Activated CD8-positive, alpha-beta T cell treated with anti-CD3 and anti-CD28 coated beads for 36 hours (primary cell): ENCODE data around the gene PIAS1. TPM values are rescaled to one million over a fixed set of nuclear protein-coding genes. Genes with fewer than 3 reads are reported as not detected.

Experiments used
- ATAC-seq: fragments of 200-7000 bp; cut with Tn5 transposase; one replicate; pipeline ENCODE4 v1.10.0; 2021; ENCODE audit warnings: mild to moderate bottlenecking, moderate library complexity
- CTCF ChIA-PET: fragments of 350-600 bp; sonication (Branson Sonifier 250); formaldehyde crosslinking; loops from one replicate; lab custom pipeline; 2021; ENCODE audit warnings: antibody characterized with exemption; lab: Charles Lee
- POLR2A ChIA-PET: fragments of 350-600 bp; sonication (Branson Sonifier 250); formaldehyde crosslinking; loops from one replicate; lab custom pipeline; 2021; ENCODE audit warnings: antibody characterized with exemption; lab: Charles Lee
- DNase-seq: peaks from one replicate; pipeline ENCODE4 v3.0.0-alpha.2; 2020
- H3K27ac Mint-ChIP-seq: one replicate; pipeline ENCODE4 v1.8.0; 2021; ENCODE audit warnings: mild to moderate bottlenecking, mixed read lengths
- H3K27me3 Mint-ChIP-seq: one replicate; pipeline ENCODE4 v1.8.0; 2021; ENCODE audit warnings: mixed read lengths
- H3K36me3 Mint-ChIP-seq: one replicate; pipeline ENCODE4 v1.8.0; 2021; ENCODE audit warnings: low read depth, mixed read lengths
- H3K4me1 Mint-ChIP-seq: one replicate; pipeline ENCODE4 v1.8.0; 2021; ENCODE audit warnings: low read depth, mixed read lengths
- H3K4me3 Mint-ChIP-seq: one replicate; pipeline ENCODE4 v1.8.0; 2021; ENCODE audit warnings: mild to moderate bottlenecking, moderate library complexity, mixed read lengths
- H3K9me3 Mint-ChIP-seq: one replicate; pipeline ENCODE4 v1.8.0; 2021; ENCODE audit warnings: mixed read lengths
- CTCF ChIP-seq: fragments of 200-600 bp; IDR thresholded peaks from one replicate; pipeline ENCODE4 v1.8.0; 2022; ENCODE audit warnings: antibody characterized with exemption, mild to moderate bottlenecking
- intact Hi-C: fragments of 100-400 bp; cut with micrococcal nuclease; formaldehyde crosslinking; loops from one replicate; pipeline ENCODE4 v1.10.0; 2022
- total RNA-seq, 2 experiments: library from RNA; stranded (reverse); gene quantifications; one replicate each; pipeline ENCODE4 v1.2.3, GENCODE V29; 2021

Gene PIAS1
- total RNA-seq, 2 experiments from 2014 or later: 26.0 to 29.8 TPM

GRCh38 chr15:68052431-68052830 lies 1.7 kb upstream of the PIAS1 start:
- POLR2A ChIA-PET: no interaction called here
- DNase-seq: no peak
- H3K27ac Mint-ChIP-seq: no peak overlapping the region

DNA sequence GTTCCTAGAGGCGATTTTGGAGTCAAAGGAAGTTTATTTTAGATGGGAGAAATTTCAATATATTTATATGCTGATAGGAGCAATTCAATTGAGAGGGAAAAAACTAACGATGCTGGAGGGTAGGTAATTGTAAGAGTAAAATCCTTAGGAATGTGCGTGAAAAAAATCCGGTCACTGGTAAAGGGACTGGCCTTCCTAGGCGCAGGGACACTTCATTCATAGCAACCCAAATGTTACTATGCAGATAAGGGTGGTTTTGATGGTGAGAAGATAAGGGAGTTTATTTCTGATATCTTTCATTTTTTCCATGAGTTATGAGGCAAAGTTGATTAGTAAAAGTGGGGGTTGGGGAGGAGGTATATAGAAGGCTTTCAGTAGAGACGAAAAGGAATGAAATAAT lies 1.1 kb upstream of the PIAS1 start:
- DNase-seq: no peak
- H3K27ac Mint-ChIP-seq: no peak overlapping the region
- no peak for TF ChIP-seq CTCF
- ChIA-PET POLR2A (interaction anchor here (0.8 kb wide), 1 partner anchor 11 kb away, joined by 3 read pairs; no protein-coding TSS in a partner anchor), CTCF (interaction anchor here (0.9 kb wide), 1 partner anchor 102 kb away, joined by 3 read pairs; no protein-coding TSS in a partner anchor)
- H3K4me3 Mint-ChIP-seq: peak overlapping the region; percentile 84
- H3K36me3 Mint-ChIP-seq: no peaks in the 10 kb centered on the region
- peaks cover 7% of the 10 kb centered on the region for H3K27me3 Mint-ChIP-seq
- peaks cover 37% of the 10 kb centered on the region for H3K4me1 Mint-ChIP-seq
- H3K9me3 Mint-ChIP-seq: no peaks in the 10 kb centered on the region
- intact Hi-C loops: no loop called here
- ATAC-seq: no peak

More at GRCh38 chr15:68052431-68052830, 1.7 kb upstream of the PIAS1 start:
- CTCF ChIA-PET: no interaction called here
- no peak for TF ChIP-seq CTCF
- Mint-ChIP-seq H3K9me3 (no peaks in the 10 kb centered on the region), H3K27me3 (peaks cover 7% of the 10 kb centered on the region), H3K4me1 (peaks cover 32% of the 10 kb centered on the region), H3K4me3 (no peak overlapping the region), H3K36me3 (no peaks in the 10 kb centered on the region)
- no peak for ATAC-seq
- intact Hi-C loops: no loop called here

DNA sequence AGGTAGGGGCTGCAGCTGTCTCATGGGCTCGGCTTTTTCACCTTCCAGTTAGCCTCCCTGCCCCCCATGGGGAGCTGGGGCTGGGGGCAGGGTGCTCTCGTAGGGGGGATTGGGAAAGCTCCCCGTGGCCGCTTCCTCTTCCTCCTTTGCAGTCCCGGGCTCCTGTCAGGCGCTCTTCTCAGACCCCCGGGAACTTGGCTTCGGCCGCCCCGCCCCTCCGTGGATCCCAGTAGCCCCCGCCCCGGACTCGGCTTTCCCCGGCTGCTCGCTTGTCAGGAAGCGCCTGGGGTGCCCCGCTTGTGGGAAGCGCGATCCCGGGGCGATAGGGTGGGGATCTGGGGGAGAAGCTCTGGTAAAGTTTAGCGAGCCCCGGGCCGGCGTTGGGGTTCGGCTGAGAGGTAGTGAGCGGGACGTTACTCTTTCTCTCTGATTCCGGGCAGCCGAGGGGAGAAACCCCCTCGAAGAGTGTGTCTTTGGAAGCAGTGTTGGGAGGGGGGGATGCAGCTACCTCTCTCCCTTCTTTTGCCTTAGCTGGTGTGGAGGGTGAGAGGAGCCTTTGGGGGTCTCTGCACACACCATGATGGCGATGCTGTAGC lies 611 bp downstream of the PIAS1 start:
- ChIA-PET POLR2A (interaction anchor here (0.6 to 2.5 kb wide), 16 partner anchors 10 to 223 kb away, joined by 3 to 12 read pairs (median 4); partner anchors contain the start of genes CLN6 and FEM1B), CTCF (interaction anchor here (1.0 to 1.6 kb wide), 5 partner anchors 27 to 217 kb away, joined by 3 to 7 read pairs (median 3); no protein-coding TSS in a partner anchor)
- Mint-ChIP-seq H3K4me1 (peaks cover 43% of the 10 kb centered on the region), H3K36me3 (peaks cover 2% of the 10 kb centered on the region), H3K9me3 (no peaks in the 10 kb centered on the region), H3K4me3 (peak overlapping the region; percentile 84), H3K27me3 (peaks cover 7% of the 10 kb centered on the region), H3K27ac (peak overlapping the region; percentile 90)
- no peak for TF ChIP-seq CTCF
- DNase-seq: peak; percentile 47
- ATAC-seq: peak; percentile 4
- intact Hi-C loops: no loop called here

GRCh38 chr15:68055224-68055705 lies 1.1 kb downstream of the PIAS1 start:
- CTCF ChIA-PET: interaction anchor here (1.1 to 1.6 kb wide), 2 partner anchors 58 to 218 kb away, joined by 3 to 7 read pairs; no protein-coding TSS in a partner anchor
- intact Hi-C loops: no loop called here
- POLR2A ChIA-PET: interaction anchor here (0.6 to 2.5 kb wide), 9 partner anchors 9 to 223 kb away, joined by 3 to 12 read pairs (median 5); partner anchors contain the start of genes CLN6 and FEM1B
- Mint-ChIP-seq H3K4me3 (peak overlapping the region; percentile 84), H3K9me3 (no peaks in the 10 kb centered on the region), H3K36me3 (peaks cover 2% of the 10 kb centered on the region), H3K27me3 (peaks cover 7% of the 10 kb centered on the region), H3K4me1 (peaks cover 45% of the 10 kb centered on the region), H3K27ac (peak overlapping the region; percentile 90)
- TF ChIP-seq CTCF: no peak
- DNase-seq: peak; percentile 93
- ATAC-seq: peak; percentile 61
